IMR-90 (cell line): ENCODE data around the gene FOXP4. TPM values are rescaled to one million over a fixed set of nuclear protein-coding genes. Genes with fewer than 3 reads are reported as not detected.

Experiments
- ATAC-seq: fragments of 200-7000 bp; cut with Tn5 transposase; 2 replicates; pipeline ENCODE4 v1.9.1; 2020; ENCODE audit warnings: low read depth, mild to moderate bottlenecking, moderate library complexity
- BruUV-seq: library from RNA; stranded (reverse); fragments of 400-500 nt; replicated peaks from 2 replicates; lab custom pipeline; 2021; lab: Mats Ljungman, UMichigan
- CTCF ChIA-PET: fragments of 300-600 bp; formaldehyde crosslinking; extraction: SDS; loops from one replicate; lab custom pipeline; 2021; ENCODE audit warnings: antibody characterized with exemption; lab: Yijun Ruan, JAX
- POLR2A ChIA-PET: fragments of 300-600 bp; sonication (Branson Sonifier 250); formaldehyde crosslinking; loops from one replicate; lab custom pipeline; 2022; ENCODE audit warnings: antibody characterized with exemption; ENCODE audit not compliant: unreplicated experiment; lab: Charles Lee
- DNase-seq: peaks from one replicate; pipeline ENCODE4 v3.0.0; 2013
- H2AFZ ChIP-seq: replicated peaks from 2 replicates; pipeline ENCODE3; 2013; ENCODE audit warnings: low read length, mild to moderate bottlenecking; ENCODE audit not compliant: poor library complexity
- H2AK5ac ChIP-seq: 2 replicates; pipeline ENCODE4 v1.6.1; 2013; ENCODE audit warnings: low read depth, low read length, inconsistent platforms
- H2AK9ac ChIP-seq: replicated peaks from 2 replicates; pipeline ENCODE3; 2013; ENCODE audit warnings: mild to moderate bottlenecking, low read depth, low read length, moderate library complexity; ENCODE audit not compliant: poor library complexity
- H2BK120ac ChIP-seq: 2 replicates; pipeline ENCODE4 v1.6.1; 2013; ENCODE audit warnings: low read depth, low read length, inconsistent platforms
- H2BK15ac ChIP-seq: 3 replicates; pipeline ENCODE4 v1.6.1; 2013; ENCODE audit warnings: low read depth, low read length, inconsistent platforms
- H2BK20ac ChIP-seq: 2 replicates; pipeline ENCODE4 v1.6.1; 2013; ENCODE audit warnings: low read depth, mild to moderate bottlenecking, inconsistent platforms, low read length, moderate library complexity
- H2BK5ac ChIP-seq: 2 replicates; pipeline ENCODE4 v1.6.1; 2013; ENCODE audit warnings: mild to moderate bottlenecking, low read depth, low read length, inconsistent platforms; ENCODE audit not compliant: poor library complexity, severe bottlenecking
- H3K14ac ChIP-seq: replicated peaks from 2 replicates; pipeline ENCODE4 v1.6.1; 2013; ENCODE audit warnings: low read depth, low read length, inconsistent platforms
- H3K18ac ChIP-seq: 2 replicates; pipeline ENCODE4 v1.6.1; 2013; ENCODE audit warnings: low read depth, low read length, control low read depth
- H3K23ac ChIP-seq: 2 replicates; pipeline ENCODE4 v1.6.1; 2013; ENCODE audit warnings: low read depth, low read length, inconsistent platforms
- H3K27ac ChIP-seq: 2 replicates; pipeline ENCODE4 v1.5.1; 2013; ENCODE audit warnings: mild to moderate bottlenecking, control low read depth, low read length; ENCODE audit not compliant: insufficient read depth
- H3K27me3 ChIP-seq: 2 replicates; pipeline ENCODE4 v1.6.1; 2013; ENCODE audit warnings: low read length; ENCODE audit not compliant: control insufficient read depth, insufficient read depth
- H3K36me3 ChIP-seq: 2 replicates; pipeline ENCODE4 v1.6.1; 2013; ENCODE audit warnings: low read length, mixed read lengths; ENCODE audit not compliant: control insufficient read depth, insufficient read depth
- H3K4ac ChIP-seq: 2 replicates; pipeline ENCODE4 v1.6.1; 2013; ENCODE audit warnings: low read depth, low read length, inconsistent platforms
- H3K4me1 ChIP-seq: 2 replicates; pipeline ENCODE4 v1.6.1; 2013; ENCODE audit warnings: low read length, mixed read lengths; ENCODE audit not compliant: control insufficient read depth, insufficient read depth
- H3K4me2 ChIP-seq: 2 replicates; pipeline ENCODE4 v1.6.1; 2013; ENCODE audit warnings: low read depth, mild to moderate bottlenecking, control low read depth, low read length, moderate library complexity
- H3K4me3 ChIP-seq: 2 replicates; pipeline ENCODE4 v1.5.1; 2013; ENCODE audit warnings: low read depth, mild to moderate bottlenecking, control low read depth, low read length, moderate library complexity; ENCODE audit not compliant: insufficient read depth
- H3K56ac ChIP-seq: 2 replicates; pipeline ENCODE4 v1.6.1; 2013; ENCODE audit warnings: low read length, inconsistent platforms; ENCODE audit not compliant: insufficient read depth; ENCODE audit errors: extremely low read depth
- H3K79me1 ChIP-seq, 2 experiments: 2 replicates each; pipeline ENCODE4 v1.6.1; 2013; ENCODE audit warnings: low read length in 2 of 2, inconsistent platforms in 1 of 2, low read depth in 1 of 2
- H3K9ac ChIP-seq: 2 replicates; pipeline ENCODE4 v1.6.1; 2013; ENCODE audit warnings: low read depth, low read length, control low read depth
- H3K9me1 ChIP-seq: 2 replicates; pipeline ENCODE4 v1.6.1; 2013; ENCODE audit warnings: low read length, inconsistent platforms; ENCODE audit not compliant: insufficient read depth
- H3K9me3 ChIP-seq: 2 replicates; pipeline ENCODE4 v1.6.1; 2013; ENCODE audit warnings: low read length; ENCODE audit not compliant: control insufficient read depth, insufficient read depth
- H4K20me1 ChIP-seq: 2 replicates; pipeline ENCODE4 v1.6.1; 2013; ENCODE audit warnings: low read length, inconsistent platforms; ENCODE audit not compliant: insufficient read depth
- H4K5ac ChIP-seq: 2 replicates; pipeline ENCODE4 v1.6.1; 2013; ENCODE audit warnings: mild to moderate bottlenecking, low read depth, low read length, control low read depth
- H4K8ac ChIP-seq, 2 experiments: 2 replicates each; pipeline ENCODE4 v1.6.1; 2013; ENCODE audit warnings: low read depth in 2 of 2, low read length in 2 of 2, control low read depth in 1 of 2, inconsistent platforms in 1 of 2
- H4K91ac ChIP-seq: 2 replicates; pipeline ENCODE4 v1.6.1; 2013; ENCODE audit warnings: low read depth, low read length, inconsistent platforms; ENCODE audit not compliant: insufficient read depth
- BHLHE40 ChIP-seq: fragments of 150-350 bp; IDR thresholded peaks from 2 replicates; pipeline ENCODE4 v1.6.1; 2016; ENCODE audit warnings: mild to moderate bottlenecking, low read depth, low read length
- CEBPB ChIP-seq: IDR thresholded peaks from 2 replicates; pipeline ENCODE4 v1.6.1; 2012; ENCODE audit warnings: low read depth, low read length, improper control_type of control experiment
- CHD1 ChIP-seq: IDR thresholded peaks from 2 replicates; pipeline ENCODE4 v1.6.1; 2012; ENCODE audit warnings: low read depth, low read length, improper control_type of control experiment
- FOS ChIP-seq: fragments of 150-350 bp; IDR thresholded peaks from 2 replicates; pipeline ENCODE4 v1.6.1; 2016; ENCODE audit warnings: low read depth, low read length
- MAFK ChIP-seq: IDR thresholded peaks from 2 replicates; pipeline ENCODE4 v1.6.1; 2012; ENCODE audit warnings: low read depth, low read length, improper control_type of control experiment
- MAZ ChIP-seq: IDR thresholded peaks from 2 replicates; pipeline ENCODE4 v1.6.1; 2012; ENCODE audit warnings: low read depth, mild to moderate bottlenecking, low read length, improper control_type of control experiment, moderate library complexity, borderline replicate concordance
- MXI1 ChIP-seq: IDR thresholded peaks from 2 replicates; pipeline ENCODE4 v1.6.1; 2012; ENCODE audit warnings: low read depth, mild to moderate bottlenecking, low read length, moderate library complexity, borderline replicate concordance
- NFE2L2 ChIP-seq: fragments of 150-350 bp; IDR thresholded peaks from 2 replicates; pipeline ENCODE4 v1.6.1; 2016; ENCODE audit warnings: low read depth, mild to moderate bottlenecking, low read length
- RAD21 ChIP-seq: IDR thresholded peaks from 2 replicates; pipeline ENCODE4 v1.6.1; 2012; ENCODE audit warnings: low read length, improper control_type of control experiment
- SMC3 ChIP-seq: fragments of 150-350 bp; IDR thresholded peaks from 2 replicates; pipeline ENCODE4 v1.6.1; 2016; ENCODE audit warnings: low read depth, mild to moderate bottlenecking, antibody characterized with exemption, low read length, moderate library complexity
- USF2 ChIP-seq: fragments of 150-350 bp; IDR thresholded peaks from 2 replicates; pipeline ENCODE4 v1.6.1; 2017; ENCODE audit warnings: mild to moderate bottlenecking, antibody characterized with exemption, low read length, low read depth
- WGBS, 2 experiments: methylation state at CpG; one replicate each; pipeline versions ENCODE4 v1.1.5 to v1.1.7; 2013; ENCODE audit warnings: missing lambda C conversion rate in 2 of 2; ENCODE audit not compliant: insufficient read length in 1 of 2; ENCODE audit errors: extremely low coverage in 2 of 2; 5-methylcytosine and 5-hydroxymethylcytosine counted together
- dilution Hi-C: fragments of 300-500 bp; cut with HindIII; formaldehyde crosslinking; loops from one replicate; pipeline ENCODE4 v1.14.3; 2018; ENCODE audit warnings: low sequenced_read_pairs; ENCODE audit not compliant: unreplicated experiment
- in situ Hi-C: fragments of 300-500 bp; cut with MboI; formaldehyde crosslinking; loops from 3 replicates; pipeline ENCODE4 v1.14.3; 2019; ENCODE audit warnings: low sequenced_read_pairs, inconsistent platforms, mixed read lengths
- intact Hi-C: fragments of 100-400 bp; cut with micrococcal nuclease; formaldehyde crosslinking; loops from 2 replicates; pipeline ENCODE4 v1.10.0; 2022
- polyA plus RNA-seq, 3 experiments: library from polyadenylated mRNA; depleted of rRNA; stranded (reverse); fragments of >200 nt; gene quantifications; 2 replicates each; pipeline ENCODE4 v1.2.3, GENCODE V29; 2012; ENCODE audit warnings: low replicate concordance in 1 of 3
- total RNA-seq: library from RNA; depleted of rRNA; stranded (reverse); fragments of >200 nt; gene quantifications from 2 replicates; pipeline ENCODE4 v1.2.3, GENCODE V29; 2012
- TF ChIP-seq, protein P1 (sequence below): fragments of 150-350 bp; IDR thresholded peaks from 2 replicates; pipeline ENCODE4 v1.6.1; 2016; ENCODE audit warnings: low read depth, mild to moderate bottlenecking, low read length, moderate library complexity, borderline replicate concordance

FOXP4 gene
- total and polyA plus RNA-seq, 2 of the 4 experiments (the other 2 are of a cell fraction), result 0.72 to 9.5 TPM

DNA sequence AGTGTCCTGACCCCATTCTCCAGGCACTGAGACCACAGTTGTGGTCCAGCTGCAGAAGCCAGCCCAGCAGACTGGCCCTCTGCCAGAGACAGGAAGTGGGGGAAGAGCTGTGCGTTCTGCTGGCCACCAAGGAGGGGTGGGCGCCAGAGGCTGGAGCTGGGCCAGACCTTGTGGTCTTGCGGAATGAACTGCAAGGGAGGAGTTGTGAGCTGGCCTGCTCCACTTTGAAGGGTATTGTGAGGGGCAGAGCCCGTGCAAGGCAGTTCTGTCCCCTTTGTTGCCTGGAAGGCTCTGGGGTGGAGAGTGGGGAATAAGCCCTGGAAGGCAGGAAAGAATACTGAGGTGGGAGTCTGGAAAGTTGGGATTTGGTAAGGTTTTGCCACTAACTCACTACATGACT, 88.5 kb downstream of the FOXP4 start:
- no peak overlapping the region for H2BK15ac ChIP-seq
- no peak overlapping the region for H2AK5ac ChIP-seq
- no peak overlapping the region for H2BK20ac ChIP-seq
- H3K14ac ChIP-seq, result no peak overlapping the region
- no peak overlapping the region for H4K91ac ChIP-seq
- H3K4me1 ChIP-seq, result no peaks in the 10 kb centered on the region
- no peaks in the 10 kb centered on the region for H3K9me3 ChIP-seq
- H4K20me1 ChIP-seq, result no peaks in the 10 kb centered on the region
- in situ Hi-C loops (no loop called here), intact Hi-C loops (no loop called here), dilution Hi-C loops (no loop called here)
- CTCF ChIA-PET, result no interaction called here
- BruUV-seq, result no TSS peak
- no peak overlapping the region for H2AFZ ChIP-seq
- H4K8ac ChIP-seq, result no peak overlapping the region
- H2BK5ac ChIP-seq, result no peak overlapping the region
- H3K4me2 ChIP-seq, result no peak overlapping the region
- H3K9me1 ChIP-seq, result no peaks in the 10 kb centered on the region
- H3K56ac ChIP-seq, result no peak overlapping the region
- H4K5ac ChIP-seq, result no peak overlapping the region
- no peak overlapping the region for H3K9ac ChIP-seq
- no peak overlapping the region for H3K27ac ChIP-seq
- no peak for ATAC-seq
- H3K27me3 ChIP-seq, result peaks cover 90% of the 10 kb centered on the region
- no peak overlapping the region for H3K23ac ChIP-seq
- no peak overlapping the region for H2AK9ac ChIP-seq
- H3K79me1 ChIP-seq, result no peaks in the 10 kb centered on the region
- POLR2A ChIA-PET, result no interaction called here
- no peak overlapping the region for H3K4me3 ChIP-seq
- no peak overlapping the region for H3K18ac ChIP-seq
- H3K4ac ChIP-seq, result no peak overlapping the region
- no peak for TF ChIP-seq NFE2L2
- TF ChIP-seq MAFK, result no peak
- TF ChIP-seq CEBPB, result no peak
- TF ChIP-seq, protein P1, sequence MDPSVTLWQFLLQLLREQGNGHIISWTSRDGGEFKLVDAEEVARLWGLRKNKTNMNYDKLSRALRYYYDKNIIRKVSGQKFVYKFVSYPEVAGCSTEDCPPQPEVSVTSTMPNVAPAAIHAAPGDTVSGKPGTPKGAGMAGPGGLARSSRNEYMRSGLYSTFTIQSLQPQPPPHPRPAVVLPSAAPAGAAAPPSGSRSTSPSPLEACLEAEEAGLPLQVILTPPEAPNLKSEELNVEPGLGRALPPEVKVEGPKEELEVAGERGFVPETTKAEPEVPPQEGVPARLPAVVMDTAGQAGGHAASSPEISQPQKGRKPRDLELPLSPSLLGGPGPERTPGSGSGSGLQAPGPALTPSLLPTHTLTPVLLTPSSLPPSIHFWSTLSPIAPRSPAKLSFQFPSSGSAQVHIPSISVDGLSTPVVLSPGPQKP, result no peak
- no peak for TF ChIP-seq BHLHE40
- no peak for TF ChIP-seq SMC3
- TF ChIP-seq MXI1, result no peak
- TF ChIP-seq RAD21, result no peak
- no peak for TF ChIP-seq MAZ
- TF ChIP-seq FOS, result no peak
- TF ChIP-seq USF2, result no peak
- TF ChIP-seq CHD1, result no peak
- H2BK120ac ChIP-seq, result no peak overlapping the region
- no peaks in the 10 kb centered on the region for H3K36me3 ChIP-seq
- WGBS, 2 experiments, result 12% methylated on average over 3 of the region's 4 CpGs; no CpG with 5 or more reads in 1 of the 2 experiments
- no peak for DNase-seq
